VCaP (cell line): Measurements from ENCODE around the gene ATXN7L1.

Experiments
- H3K27ac ChIP-seq: fragments of 450-650 bp; 2 replicates; pipeline ENCODE4 v1.5.1; 2017
- CTCF ChIP-seq: fragments of 450-650 bp; conservative IDR thresholded peaks from 2 replicates; pipeline ENCODE4 v1.5.1; 2017; ENCODE audit warnings: mild to moderate bottlenecking, moderate library complexity

ATXN7L1 gene

GRCh38 chr7:105825371-105825770 is 51.0 kb downstream of the ATXN7L1 start:
- no peak overlapping the region for H3K27ac ChIP-seq
- no peak for TF ChIP-seq CTCF

GRCh38 chr7:105822806-105823205 is 53.6 kb downstream of the ATXN7L1 start:
- H3K27ac ChIP-seq = no peak overlapping the region
- TF ChIP-seq CTCF = no peak

GRCh38 chr7:105821527-105821926 is 54.9 kb downstream of the ATXN7L1 start:
- no peak for TF ChIP-seq CTCF
- H3K27ac ChIP-seq = no peak overlapping the region

- TF ChIP-seq CTCF = no peak
- no peak overlapping the region for H3K27ac ChIP-seq
Measured at GRCh38 chr7:105820363-105821066, 55.9 kb downstream of the ATXN7L1 start.

- no peak for TF ChIP-seq CTCF
- H3K27ac ChIP-seq = no peak overlapping the region
Measured at GRCh38 chr7:105819559-105819958, 56.8 kb downstream of the ATXN7L1 start.

GRCh38 chr7:105816954-105817615 is 59.3 kb downstream of the ATXN7L1 start:
- no peak overlapping the region for H3K27ac ChIP-seq
- TF ChIP-seq CTCF = no peak

GRCh38 chr7:105816266-105816843 is 60.0 kb downstream of the ATXN7L1 start:
- no peak for TF ChIP-seq CTCF
- H3K27ac ChIP-seq = no peak overlapping the region
